DND-41 (cell line): ENCODE results near the gene PAK1IP1.
A peak's percentile ranks its signal among the peaks of the same experiment; 100 is the strongest.
"Not testable (repeated sequence)": the region's sequence is repeated elsewhere in the genome, so short reads cannot be mapped to it uniquely, and the experiment has no call there.

ENCODE experiments used
- ATAC-seq: fragments of 200-7000 bp; cut with Tn5 transposase; 3 replicates; pipeline ENCODE4 v1.9.1; 2021; ENCODE audit warnings: low read depth; ENCODE audit not compliant: insufficient read depth
- DNase-seq: peaks from one replicate; pipeline ENCODE4 v3.0.0-alpha.2; 2020
- H2AFZ ChIP-seq: 2 replicates; pipeline ENCODE4 v1.6.0; 2012; ENCODE audit warnings: low read depth, low read length
- H3K27ac ChIP-seq: 2 replicates; pipeline ENCODE4 v1.5.1; 2012; ENCODE audit warnings: low read length, inconsistent platforms
- H3K27me3 ChIP-seq: fragments of 200-600 bp; sonication (generic); 2 replicates; pipeline ENCODE4 v1.6.0; 2012; ENCODE audit warnings: low read length, mild to moderate bottlenecking, inconsistent platforms; ENCODE audit not compliant: insufficient read depth, poor library complexity
- H3K36me3 ChIP-seq: 2 replicates; pipeline ENCODE4 v1.5.1; 2012; ENCODE audit warnings: low read length, inconsistent platforms; ENCODE audit not compliant: insufficient read depth
- H3K4me1 ChIP-seq: 2 replicates; pipeline ENCODE4 v1.5.1; 2012; ENCODE audit warnings: mild to moderate bottlenecking, low read length; ENCODE audit not compliant: insufficient read depth
- H3K4me2 ChIP-seq: 2 replicates; pipeline ENCODE4 v1.6.0; 2012; ENCODE audit warnings: mild to moderate bottlenecking, moderate library complexity, low read length, inconsistent platforms; ENCODE audit not compliant: insufficient read depth
- H3K4me3 ChIP-seq, 2 experiments: fragments of 200-600 bp in 1 of 2; shearing (Covaris generic) in 1 of 2; 2 replicates each; pipeline ENCODE4 v1.5.1; 2012 to 2016; ENCODE audit warnings: inconsistent platforms in 2 of 2, low read length in 2 of 2, mild to moderate bottlenecking in 2 of 2, low read depth in 1 of 2, moderate library complexity in 1 of 2
- H3K79me2 ChIP-seq: 2 replicates; pipeline ENCODE4 v1.6.0; 2012; ENCODE audit warnings: low read length, inconsistent platforms; ENCODE audit not compliant: insufficient read depth
- H3K9ac ChIP-seq: 2 replicates; pipeline ENCODE4 v1.6.0; 2012; ENCODE audit warnings: low read depth, mild to moderate bottlenecking, inconsistent platforms, low read length, moderate library complexity
- H3K9me3 ChIP-seq: 2 replicates; pipeline ENCODE4 v1.5.1; 2012; ENCODE audit warnings: low read length, moderate library complexity, mild to moderate bottlenecking, inconsistent platforms; ENCODE audit not compliant: insufficient read depth, severe bottlenecking
- H4K20me1 ChIP-seq: 2 replicates; pipeline ENCODE4 v1.6.0; 2012; ENCODE audit warnings: low read length; ENCODE audit not compliant: insufficient read depth
- EZH2 ChIP-seq: IDR thresholded peaks from 3 replicates; pipeline ENCODE4 v1.6.1; 2012; ENCODE audit warnings: borderline replicate concordance, low read depth, mild to moderate bottlenecking, moderate library complexity, low read length, inconsistent platforms; ENCODE audit not compliant: severe bottlenecking
- TF ChIP-seq, protein P1 (sequence below): IDR thresholded peaks from 2 replicates; pipeline ENCODE4 v1.5.1; 2012; ENCODE audit warnings: borderline replicate concordance, low read length, moderate library complexity, mild to moderate bottlenecking; ENCODE audit not compliant: poor library complexity, severe bottlenecking; ENCODE audit errors: extremely low read depth

The PAK1IP1 gene

GRCh38 chr6:10747251-10747972 lies 52.6 kb downstream of the PAK1IP1 start, which contains the start of gene TMEM14B:
Gene TMEM14B, plus strand, starts transcription at chr6:10747805. Its CDS starts 1,441 bp downstream, at chr6:10749246.
- peaks cover 34% of the 10 kb centered on the region for H3K36me3 ChIP-seq
- H3K9ac ChIP-seq, result peak within 1 kb of the TSS; percentile 82
- TF ChIP-seq EZH2, result no peak
- TF ChIP-seq, protein P1, sequence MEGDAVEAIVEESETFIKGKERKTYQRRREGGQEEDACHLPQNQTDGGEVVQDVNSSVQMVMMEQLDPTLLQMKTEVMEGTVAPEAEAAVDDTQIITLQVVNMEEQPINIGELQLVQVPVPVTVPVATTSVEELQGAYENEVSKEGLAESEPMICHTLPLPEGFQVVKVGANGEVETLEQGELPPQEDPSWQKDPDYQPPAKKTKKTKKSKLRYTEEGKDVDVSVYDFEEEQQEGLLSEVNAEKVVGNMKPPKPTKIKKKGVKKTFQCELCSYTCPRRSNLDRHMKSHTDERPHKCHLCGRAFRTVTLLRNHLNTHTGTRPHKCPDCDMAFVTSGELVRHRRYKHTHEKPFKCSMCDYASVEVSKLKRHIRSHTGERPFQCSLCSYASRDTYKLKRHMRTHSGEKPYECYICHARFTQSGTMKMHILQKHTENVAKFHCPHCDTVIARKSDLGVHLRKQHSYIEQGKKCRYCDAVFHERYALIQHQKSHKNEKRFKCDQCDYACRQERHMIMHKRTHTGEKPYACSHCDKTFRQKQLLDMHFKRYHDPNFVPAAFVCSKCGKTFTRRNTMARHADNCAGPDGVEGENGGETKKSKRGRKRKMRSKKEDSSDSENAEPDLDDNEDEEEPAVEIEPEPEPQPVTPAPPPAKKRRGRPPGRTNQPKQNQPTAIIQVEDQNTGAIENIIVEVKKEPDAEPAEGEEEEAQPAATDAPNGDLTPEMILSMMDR, result no peak
- H3K9me3 ChIP-seq, result no peaks in the 10 kb centered on the region
- H3K4me3 ChIP-seq, result peak within 1 kb of the TSS; percentile 75 to 90
- H4K20me1 ChIP-seq, result peaks cover 14% of the 10 kb centered on the region
- peak within 1 kb of the TSS; percentile 87 for H2AFZ ChIP-seq
- H3K27me3 ChIP-seq, result no peaks in the 10 kb centered on the region
- H3K79me2 ChIP-seq, result peaks cover 57% of the 10 kb centered on the region
- peak within 1 kb of the TSS; percentile 94 for H3K27ac ChIP-seq
- ATAC-seq (peak; percentile 92), DNase-seq (peak; percentile 99)
- peaks cover 42% of the 10 kb centered on the region for H3K4me1 ChIP-seq
- peak within 1 kb of the TSS; percentile 92 for H3K4me2 ChIP-seq

DNA sequence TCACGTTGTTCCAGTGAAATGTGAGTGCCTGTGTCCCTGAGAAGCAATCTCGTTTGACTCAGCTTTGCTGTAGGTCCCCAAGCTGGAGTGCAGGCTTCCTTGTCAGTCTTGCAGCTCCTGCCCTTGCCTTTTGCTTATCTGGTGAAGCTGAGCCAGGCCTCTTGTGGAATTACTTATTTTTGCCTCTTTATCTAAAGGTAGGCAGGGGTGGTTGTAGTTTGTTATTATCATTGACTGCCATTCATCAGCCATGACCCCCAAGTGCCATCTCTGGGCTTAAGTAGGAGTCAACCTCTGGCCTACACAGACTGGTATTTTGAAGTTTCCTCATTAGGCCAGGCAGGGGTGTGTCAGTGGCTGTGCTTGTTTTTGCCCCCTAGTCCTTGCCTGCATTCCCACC lies 55.0 kb downstream of the PAK1IP1 start:
- Histone ChIP-seq H3K79me2 (peaks cover 80% of the 10 kb centered on the region), H3K4me1 (peaks cover 42% of the 10 kb centered on the region), H3K27ac (0 out of 2 replicates have a peak overlapping the region, but pooled peaks have one; percentile 86), H3K4me2 (peak overlapping the region; percentile 92), H4K20me1 (peaks cover 33% of the 10 kb centered on the region), H3K4me3 (peak overlapping the region in 1 of 2 experiments; percentile 90; a peak in 2 of 4 replicates), H3K9me3 (no peaks in the 10 kb centered on the region), H3K27me3 (no peaks in the 10 kb centered on the region), H3K36me3 (peaks cover 57% of the 10 kb centered on the region), H3K9ac (no peak overlapping the region; the same call in 1 of the 2 replicates), H2AFZ (no peak overlapping the region)
- no peak for TF ChIP-seq EZH2
- TF ChIP-seq, protein P1, result no peak
- DNase-seq (no peak), ATAC-seq (no peak)

- H3K9me3 ChIP-seq, H2AFZ ChIP-seq, H3K27ac ChIP-seq, DNase-seq, ATAC-seq, H3K4me3 ChIP-seq, H3K27me3 ChIP-seq, H3K9ac ChIP-seq: not testable (repeated sequence)
- Histone ChIP-seq H4K20me1 (peaks cover 35% of the 10 kb centered on the region), H3K4me1 (peaks cover 42% of the 10 kb centered on the region), H3K36me3 (peaks cover 66% of the 10 kb centered on the region), H3K4me2 (peak overlapping the region; percentile 11; the same call in 1 of the 2 replicates), H3K79me2 (peaks cover 89% of the 10 kb centered on the region)
Observed at GRCh38 chr6:10750568-10750967, 55.8 kb downstream of the PAK1IP1 start.

DNA sequence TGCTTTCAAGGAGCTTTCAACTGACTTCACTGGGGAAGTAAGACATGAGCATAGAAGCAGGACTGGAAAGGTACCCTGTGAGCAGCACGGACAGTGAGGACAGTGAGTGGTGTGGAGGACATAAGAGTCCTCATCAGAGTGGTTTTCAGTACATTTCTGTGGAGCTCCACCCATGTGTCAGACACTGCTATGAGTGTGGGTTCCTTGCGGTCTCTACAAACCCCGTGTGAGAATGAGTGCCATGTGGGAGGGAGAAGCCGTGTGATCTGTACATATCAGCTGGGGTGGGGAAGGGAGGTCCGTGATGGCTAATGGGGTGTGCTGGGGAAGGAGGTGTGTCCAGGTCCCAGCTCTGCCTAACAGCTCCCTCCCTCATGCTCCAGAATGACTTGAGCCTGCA lies 57.0 kb downstream of the PAK1IP1 start:
- not testable (repeated sequence) for DNase-seq

More for the DNA sequence above, 57.0 kb downstream of the PAK1IP1 start:
- H3K4me2 ChIP-seq, H3K27ac ChIP-seq, H3K9me3 ChIP-seq, H3K9ac ChIP-seq, H2AFZ ChIP-seq, ATAC-seq, H3K4me3 ChIP-seq, H3K27me3 ChIP-seq: not testable (repeated sequence)
- Histone ChIP-seq H3K4me1 (peaks cover 34% of the 10 kb centered on the region), H3K79me2 (peaks cover 94% of the 10 kb centered on the region), H3K36me3 (peaks cover 76% of the 10 kb centered on the region), H4K20me1 (peaks cover 35% of the 10 kb centered on the region)
